Nasal cavity respiratory epithelium epithelial cell of viscerocranial mucosa (primary cell): ENCODE data around the gene FAM111B. TPM values are rescaled to one million over a fixed set of nuclear protein-coding genes. Genes with fewer than 3 reads are reported as not detected.

ENCODE experiments used
- total RNA-seq: library from RNA; depleted of rRNA; stranded (reverse); fragments of >200 nt; gene quantifications from 2 replicates; pipeline ENCODE4 v1.2.3, GENCODE V29; 2014

FAM111B gene
- under 0.01 and 0.07 TPM in 2 replicates for total RNA-seq

GRCh38 chr11:59106363-59107336 is at the start of gene FAM111B:
TSS of gene FAM111B (plus strand) at chr11:59107237. CDS start at chr11:59109626, 2,389 bp downstream.

GRCh38 chr11:59086007-59086406 is 21.0 kb upstream of the FAM111B start, which contains the start of gene GLYATL1B:
TSS of gene GLYATL1B (plus strand) at chr11:59086307. CDS start at chr11:59086307, 0 bp downstream.

GRCh38 chr11:59142530-59143507 is 35.8 kb downstream of the FAM111B start, which contains the start of gene FAM111A:
TSS of gene FAM111A (plus strand) at chr11:59142856. CDS start at chr11:59148873, 6,017 bp downstream.

GRCh38 chr11:59171508-59172322 is 64.7 kb downstream of the FAM111B start, which contains the start of gene DTX4:
TSS of gene DTX4 (plus strand) at chr11:59172132. CDS start at chr11:59172596, 464 bp downstream.

Other genes with a start within 250 kb of the FAM111B start
- gene GLYATL1, start 167.7 kb upstream of the FAM111B start, total RNA-seq, result not detected in 2 replicates
- gene GLYATL1B, start 20.9 kb upstream of the FAM111B start, total RNA-seq, result not detected in 2 replicates
- 14.0 and 28.5 TPM in 2 replicates for gene FAM111A, start 35.6 kb downstream of the FAM111B start, total RNA-seq
- 1.7 and 14.5 TPM in 2 replicates for gene DTX4, start 64.9 kb downstream of the FAM111B start, total RNA-seq
- not detected in 2 replicates for gene MPEG1, start 105.7 kb downstream of the FAM111B start, total RNA-seq